ENCODE measurements around the gene ABHD2.
"Not testable (repeated sequence)": the region's sequence is repeated elsewhere in the genome, so short reads cannot be mapped to it uniquely, and the experiment has no call there.

The ABHD2 gene

GRCh38 chr15:89121414-89121813 is 33.2 kb downstream of the ABHD2 start:
- no peak for DNase-seq

- DNase-seq, result no peak
Observed at GRCh38 chr15:89122505-89123180, 34.4 kb downstream of the ABHD2 start.

- no peak for DNase-seq
Observed at GRCh38 chr15:89123181-89123525, 34.9 kb downstream of the ABHD2 start.

- no peak for DNase-seq
Observed at GRCh38 chr15:89125088-89125826, 37.0 kb downstream of the ABHD2 start.

GRCh38 chr15:89126009-89126408 is 37.8 kb downstream of the ABHD2 start:
- DNase-seq, result no peak

GRCh38 chr15:89127054-89127702 is 38.9 kb downstream of the ABHD2 start:
- DNase-seq, result no peak

- DNase-seq, result no peak
Observed at GRCh38 chr15:89128320-89129122, 40.3 kb downstream of the ABHD2 start.

- DNase-seq, result no peak
Observed at GRCh38 chr15:89129123-89129815, 41.0 kb downstream of the ABHD2 start.

- no peak for DNase-seq
Observed at GRCh38 chr15:89129816-89130134, 41.5 kb downstream of the ABHD2 start.

- no peak for DNase-seq
Observed at GRCh38 chr15:89130201-89130600, 41.9 kb downstream of the ABHD2 start.

GRCh38 chr15:89131731-89132130 is 43.5 kb downstream of the ABHD2 start:
- DNase-seq, result no peak

GRCh38 chr15:89132611-89133507 is 44.6 kb downstream of the ABHD2 start:
- DNase-seq, result peak; percentile 53

GRCh38 chr15:89135387-89136077 is 47.3 kb downstream of the ABHD2 start:
- not testable (repeated sequence) for DNase-seq

- no peak for DNase-seq
Observed at GRCh38 chr15:89136078-89136806, 48.0 kb downstream of the ABHD2 start.

- DNase-seq, result no peak
Observed at GRCh38 chr15:89136818-89137772, 48.8 kb downstream of the ABHD2 start.

GRCh38 chr15:89137926-89138325 is 49.7 kb downstream of the ABHD2 start:
- no peak for DNase-seq

- no peak for DNase-seq
Observed at GRCh38 chr15:89138999-89139612, 50.9 kb downstream of the ABHD2 start.

Data from femur (tissue), 1 donor.